Psoas muscle (tissue), 8 donors: ENCODE results near the gene ZNF69. TPM values are rescaled to one million over a fixed set of nuclear protein-coding genes. Genes with fewer than 3 reads are reported as not detected.
A peak's percentile ranks its signal among the peaks of the same experiment; 100 is the strongest.
"Not testable (repeated sequence)": the region's sequence is repeated elsewhere in the genome, so short reads cannot be mapped to it uniquely, and the experiment has no call there.

Source experiments
- ATAC-seq, 4 donors: fragments of 200-7000 bp; cut with Tn5 transposase; one replicate each; pipeline ENCODE4 v1.9.1; 2020; ENCODE audit warnings: moderate library complexity in 3 of 4, mild to moderate bottlenecking in 2 of 4
- DNase-seq, 2 donors: peaks; one replicate each; pipeline ENCODE4 v3.0.0-alpha.2; 2020
- H3K27ac ChIP-seq: fragments of 200-600 bp; one replicate; pipeline ENCODE4 v1.8.0; 2022
- H3K27me3 ChIP-seq, 3 donors: fragments of 200-600 bp in 1 of 3; one replicate each; pipeline versions ENCODE4 v1.6.1 to v1.8.0; 2013 to 2022; ENCODE audit warnings: low read length in 2 of 3, mild to moderate bottlenecking in 2 of 3, moderate library complexity in 1 of 3; ENCODE audit not compliant: insufficient read depth in 3 of 3
- H3K36me3 ChIP-seq, 2 donors: fragments of 200-600 bp in 1 of 2; one replicate each; pipeline versions ENCODE4 v1.6.1 to v1.8.0; 2013 to 2022; ENCODE audit warnings: low read depth in 1 of 2, mild to moderate bottlenecking in 1 of 2, moderate library complexity in 1 of 2; ENCODE audit not compliant: insufficient read depth in 1 of 2
- H3K4me1 ChIP-seq: fragments of 200-600 bp; one replicate; pipeline ENCODE4 v1.8.0; 2022
- H3K4me3 ChIP-seq: fragments of 200-600 bp; one replicate; pipeline ENCODE4 v1.8.0; 2022; ENCODE audit warnings: mild to moderate bottlenecking
- H3K9me3 ChIP-seq: fragments of 200-600 bp; one replicate; pipeline ENCODE4 v1.8.0; 2022
- CTCF ChIP-seq: fragments of 200-600 bp; IDR thresholded peaks from one replicate; pipeline ENCODE4 v1.8.0; 2022; ENCODE audit warnings: antibody characterized with exemption
- WGBS, 3 donors: extraction: QIAGEN DNeasy Blood & Tissue Kit; methylation state at CpG; one replicate each; pipeline versions ENCODE4 v1.1.6 to v1.1.7; 2013; 5-methylcytosine and 5-hydroxymethylcytosine counted together
- intact Hi-C, 2 donors: fragments of 100-400 bp; cut with DNase I; formaldehyde crosslinking; loops; one replicate each; pipeline versions ENCODE4 v1.11.0 to v1.14.2; 2022
- long read RNA-seq, 2 donors: library from polyadenylated mRNA; unstranded; transcript quantifications; one replicate each; pipeline ENCODE4 v2.0.0, GENCODE V29; 2021
- polyA plus RNA-seq, 3 donors: library from polyadenylated mRNA; stranded (reverse); fragments of 200-250 nt; gene quantifications; one replicate each; pipeline ENCODE4 v1.2.3, GENCODE V29; 2013
- total RNA-seq, 4 donors: library from RNA; stranded (reverse); fragmentation: NEBNext Ultra II Directional in 2 of 4; extraction: Animal tissue kit (Norgen Biotek cat#: 25700) in 2 of 4; gene quantifications; one replicate each; pipeline versions ENCODE4 v1.2.1 to v1.2.4, GENCODE V29; 2021 to 2023
- donor health status: healthy with polysubstance abuse.
- donor health status: DM: no; HTN: no; CAD: no; lungs with moderate emphysema.
- donor health status: Bipolar disorder and iron deficiency.
- donor health status: healthy.
- donor health status: DM: yes; HTN: yes; CAD: no.
- donor health status: DM: no; HTN: no; CAD: no.
- donor health status: DM: no; HTN: no; CAD: no.
- donor health status: DM: yes; HTN: yes; CAD: no.

ZNF69 gene
- total RNA-seq, result 1 to 10 TPM in 3 of 4 donors, under 1 TPM in 1; 0.71 to 3.4 (median 2.0) TPM
- polyA plus RNA-seq, result 1 to 10 TPM in 2 of 3 donors, under 1 TPM in 1; 0.34 to 1.3 (median 1.2) TPM
- long read RNA-seq, donor 1, partial matches to known transcripts, result 0 of 1 reads
- long read RNA-seq, donor 1, other reads (novel, unspliced or antisense), result 1 of 1 reads
- long read RNA-seq, donor 2, partial matches to known transcripts, result 0 of 3 reads
- long read RNA-seq, donor 2, other reads (novel, unspliced or antisense), result 3 of 3 reads

- H3K4me3 ChIP-seq, result peak within 1 kb of the TSS; percentile 81
- H3K27ac ChIP-seq, result peak within 1 kb of the TSS; percentile 80
- peak; percentile 94 to 98 (median 98) for ATAC-seq
- intact Hi-C loops, result no loop called here
- no peaks in the 10 kb centered on the region for H3K27me3 ChIP-seq
- TF ChIP-seq CTCF, result peak; percentile 26
- H3K36me3 ChIP-seq, result no peaks in the 10 kb centered on the region
- no peaks in the 10 kb centered on the region for H3K4me1 ChIP-seq
- 0 to 1% (median 1%) methylated on average over 54 to 56 of the region's 56 CpGs for WGBS, 3 donors
- peak; percentile 86 to 88 for DNase-seq
- no peaks in the 10 kb centered on the region for H3K9me3 ChIP-seq
These were observed at the start of gene ZNF69 for GRCh38 chr19:11887611-11888531. Gene ZNF69, plus strand, starts transcription at chr19:11887782. Its CDS starts 142 bp downstream, at chr19:11887924.

GRCh38 chr19:11843722-11844121 is 43.9 kb upstream of the ZNF69 start:
- H3K4me1 ChIP-seq, result no peaks in the 10 kb centered on the region
- H3K9me3 ChIP-seq, result no peaks in the 10 kb centered on the region
- peaks cover 0 to 17% (median 0%) of the 10 kb centered on the region in 3 donors for H3K27me3 ChIP-seq
- H3K4me3 ChIP-seq, result no peak overlapping the region
- no peaks in the 10 kb centered on the region for H3K36me3 ChIP-seq
- DNase-seq, result no peak
- TF ChIP-seq CTCF, result no peak
- 44 to 49% (median 45%) methylated on average over 2 of the region's 2 CpGs for WGBS, 3 donors
- intact Hi-C loops, result no loop called here
- ATAC-seq, result no peak
- H3K27ac ChIP-seq, result no peak overlapping the region

GRCh38 chr19:11847615-11848014 is 40.0 kb upstream of the ZNF69 start:
- H3K4me3 ChIP-seq, H3K9me3 ChIP-seq, H3K27ac ChIP-seq, ATAC-seq, H3K4me1 ChIP-seq, DNase-seq, intact Hi-C loops, H3K36me3 ChIP-seq: not testable (repeated sequence)
- peaks cover 0 to 30% (median 0%) of the 10 kb centered on the region in 3 donors for H3K27me3 ChIP-seq
- WGBS, 3 donors, result 44 to 48% (median 45%) methylated on average over 6 of the region's 6 CpGs

- H3K27me3 ChIP-seq, result peaks cover 0 to 30% (median 0%) of the 10 kb centered on the region in 3 donors
- H3K4me3 ChIP-seq, result peak overlapping the region; percentile 66
- intact Hi-C loops, result no loop called here
- no peak overlapping the region for H3K27ac ChIP-seq
- no peak for DNase-seq
- no peaks in the 10 kb centered on the region for H3K9me3 ChIP-seq
- 20 to 33% (median 22%) methylated on average over 11 of the region's 11 CpGs for WGBS, 3 donors
- ATAC-seq, result peak in 2 of 4 donors; percentile 16 to 17
- no peak for TF ChIP-seq CTCF
- H3K4me1 ChIP-seq, result no peaks in the 10 kb centered on the region
- no peaks in the 10 kb centered on the region for H3K36me3 ChIP-seq
These were observed 39.4 kb upstream of the ZNF69 start for GRCh38 chr19:11848200-11848593.
